H1 (cell line): ENCODE data around the gene SMO. TPM values are rescaled to one million over a fixed set of nuclear protein-coding genes. Genes with fewer than 3 reads are reported as not detected.

Source experiments
- CTCF ChIA-PET: fragments of 300-600 bp; sonication (Branson Sonifier 250); formaldehyde crosslinking; loops from one replicate; lab custom pipeline; 2021; ENCODE audit not compliant: partially characterized antibody; lab: Charles Lee
- POLR2A ChIA-PET: fragments of 300-600 bp; sonication (Branson Sonifier 250); formaldehyde crosslinking; loops from one replicate; lab custom pipeline; 2021; ENCODE audit warnings: inconsistent platforms; ENCODE audit not compliant: partially characterized antibody; lab: Charles Lee
- DNase-seq, 2 experiments: peaks; one replicate each; pipeline versions ENCODE4 v3.0.0 to v3.0.0-alpha.2; 2010 to 2022; ENCODE audit warnings: low spot score in 2 of 2, low read depth in 1 of 2, mixed read lengths in 1 of 2
- FAIRE-seq: peaks from 2 replicates; lab custom pipeline; 2011; peaks lifted over from hg19 to GRCh38; lab: Jason Lieb, UNC
- H2AFZ ChIP-seq: 2 replicates; pipeline ENCODE4 v1.8.1; 2012; ENCODE audit warnings: low read length, inconsistent platforms
- H2AK5ac ChIP-seq: 2 replicates; pipeline ENCODE4 v1.6.1; 2013; ENCODE audit warnings: low read depth, low read length
- H2BK120ac ChIP-seq: replicated peaks from 2 replicates; pipeline ENCODE3; 2013; ENCODE audit warnings: low read depth, low read length, inconsistent platforms
- H2BK12ac ChIP-seq: 2 replicates; pipeline ENCODE4 v1.6.1; 2013; ENCODE audit warnings: low read depth, low read length
- H2BK15ac ChIP-seq: 2 replicates; pipeline ENCODE4 v1.6.1; 2013; ENCODE audit warnings: low read length
- H2BK20ac ChIP-seq: 2 replicates; pipeline ENCODE4 v1.6.1; 2013; ENCODE audit warnings: low read length
- H2BK5ac ChIP-seq: 2 replicates; pipeline ENCODE4 v1.6.1; 2013; ENCODE audit warnings: low read depth, low read length
- H3K14ac ChIP-seq: 2 replicates; pipeline ENCODE4 v1.6.1; 2013; ENCODE audit warnings: inconsistent platforms; ENCODE audit not compliant: insufficient read length
- H3K18ac ChIP-seq: 2 replicates; pipeline ENCODE4 v1.6.1; 2013; ENCODE audit warnings: low read length; ENCODE audit errors: extremely low read depth
- H3K23ac ChIP-seq: 2 replicates; pipeline ENCODE4 v1.6.1; 2013; ENCODE audit warnings: inconsistent platforms; ENCODE audit not compliant: insufficient read length
- H3K23me2 ChIP-seq: 2 replicates; pipeline ENCODE4 v1.6.1; 2013; ENCODE audit warnings: low read depth, low read length
- H3K27ac ChIP-seq: 2 replicates; pipeline ENCODE4 v1.6.1; 2011; ENCODE audit warnings: low read depth, low read length, inconsistent platforms
- H3K27me3 ChIP-seq, 4 experiments: replicated peaks in 1 of 4; 1 replicate in 1 of 4; 2 replicates in 3 of 4; pipeline versions ENCODE4 v1.6.1 to v1.8.1; 2011 to 2013; ENCODE audit warnings: low read length in 3 of 4, mild to moderate bottlenecking in 3 of 4, inconsistent platforms in 2 of 4, mixed read lengths in 2 of 4, moderate library complexity in 1 of 4; ENCODE audit not compliant: control insufficient read depth in 3 of 4, insufficient read depth in 3 of 4; ENCODE audit errors: extremely low read depth in 1 of 4
- H3K36me3 ChIP-seq, 4 experiments: 2 replicates each; pipeline versions ENCODE4 v1.6.1 to v1.8.1; 2011 to 2013; ENCODE audit warnings: mild to moderate bottlenecking in 4 of 4, low read length in 3 of 4, moderate library complexity in 2 of 4, control low read depth in 1 of 4, inconsistent platforms in 1 of 4; ENCODE audit not compliant: insufficient read depth in 4 of 4, control insufficient read depth in 2 of 4
- H3K4ac ChIP-seq: replicated peaks from 2 replicates; pipeline ENCODE3; 2013; ENCODE audit warnings: low read length, low read depth, mixed read lengths, inconsistent platforms; ENCODE audit not compliant: insufficient read length
- H3K4me1 ChIP-seq, 4 experiments: replicated peaks in 1 of 4; 1 replicate in 1 of 4; 2 replicates in 3 of 4; pipeline versions ENCODE4 v1.6.1 to v1.8.1; 2011 to 2013; ENCODE audit warnings: low read length in 3 of 4, inconsistent platforms in 2 of 4, mixed read lengths in 1 of 4; ENCODE audit not compliant: insufficient read depth in 4 of 4, control insufficient read depth in 3 of 4
- H3K4me2 ChIP-seq, 2 experiments: 2 replicates each; pipeline versions ENCODE4 v1.6.1 to v1.8.1; 2011 to 2013; ENCODE audit warnings: low read depth in 2 of 2, low read length in 2 of 2, control low read depth in 1 of 2, inconsistent platforms in 1 of 2, mild to moderate bottlenecking in 1 of 2; ENCODE audit not compliant: insufficient read depth in 1 of 2
- H3K4me3 ChIP-seq, 4 experiments: fragments of 200-600, 300-600 bp in 1 of 4; sonication (generic), shearing (Covaris generic), sonication (Bioruptor Twin) in 1 of 4; 2 replicates each; pipeline versions ENCODE4 v1.5.1 to v1.8.1; 2011 to 2016; ENCODE audit warnings: low read length in 4 of 4, low read depth in 3 of 4, control low read depth in 2 of 4, inconsistent platforms in 2 of 4, mild to moderate bottlenecking in 2 of 4, mixed read lengths in 1 of 4, moderate library complexity in 1 of 4; ENCODE audit not compliant: insufficient read depth in 2 of 4; ENCODE audit errors: extremely low read depth in 1 of 4
- H3K56ac ChIP-seq: replicated peaks from 2 replicates; pipeline ENCODE3; 2013; ENCODE audit warnings: low read depth, mild to moderate bottlenecking, mixed read lengths, low read length, inconsistent platforms; ENCODE audit not compliant: insufficient read length
- H3K79me1 ChIP-seq: 2 replicates; pipeline ENCODE4 v1.6.1; 2013; ENCODE audit warnings: low read depth, low read length, control low read depth
- H3K79me2 ChIP-seq, 2 experiments: 2 replicates each; pipeline versions ENCODE4 v1.6.1 to v1.8.1; 2012 to 2013; ENCODE audit warnings: low read length in 2 of 2, mild to moderate bottlenecking in 2 of 2, inconsistent platforms in 1 of 2; ENCODE audit not compliant: insufficient read depth in 2 of 2, control insufficient read depth in 1 of 2
- H3K9ac ChIP-seq, 4 experiments: replicated peaks in 1 of 4; 1 replicate in 1 of 4; 2 replicates in 3 of 4; pipeline versions ENCODE4 v1.6.1 to v1.8.1; 2011 to 2013; ENCODE audit warnings: low read depth in 3 of 4, low read length in 3 of 4, control low read depth in 2 of 4, mild to moderate bottlenecking in 2 of 4, moderate library complexity in 2 of 4, inconsistent platforms in 1 of 4; ENCODE audit errors: extremely low read depth in 1 of 4
- H3K9me3 ChIP-seq, 2 experiments: 2 replicates each; pipeline versions ENCODE4 v1.6.1 to v1.8.1; 2012 to 2013; ENCODE audit warnings: mild to moderate bottlenecking in 2 of 2, moderate library complexity in 2 of 2, control low read depth in 1 of 2, inconsistent platforms in 1 of 2, low read depth in 1 of 2, low read length in 1 of 2, mixed read lengths in 1 of 2; ENCODE audit not compliant: insufficient read depth in 2 of 2
- H4K20me1 ChIP-seq, 2 experiments: replicated peaks in 1 of 2; 2 replicates each; pipeline versions ENCODE3 to v1.8.1; 2011 to 2013; ENCODE audit warnings: inconsistent platforms in 2 of 2, low read length in 2 of 2, mild to moderate bottlenecking in 1 of 2; ENCODE audit not compliant: insufficient read depth in 2 of 2, control insufficient read depth in 1 of 2
- H4K5ac ChIP-seq: 2 replicates; pipeline ENCODE4 v1.6.1; 2013; ENCODE audit warnings: low read length, low read depth, mixed read lengths, inconsistent platforms; ENCODE audit not compliant: insufficient read length
- H4K8ac ChIP-seq: 2 replicates; pipeline ENCODE4 v1.8.0; 2013; ENCODE audit warnings: mild to moderate bottlenecking, moderate library complexity, low read length, inconsistent platforms; ENCODE audit not compliant: insufficient read depth; ENCODE audit errors: extremely low read depth
- H4K91ac ChIP-seq: replicated peaks from 2 replicates; pipeline ENCODE3; 2013; ENCODE audit warnings: low read length, mixed read lengths, inconsistent platforms; ENCODE audit not compliant: insufficient read length
- BACH1 ChIP-seq: IDR thresholded peaks from 2 replicates; pipeline ENCODE4 v1.6.1; 2012; ENCODE audit warnings: low read length, improper control_type of control experiment
- CHD2 ChIP-seq: IDR thresholded peaks from 2 replicates; pipeline ENCODE4 v1.6.1; 2012; ENCODE audit warnings: low read length, improper control_type of control experiment
- JUND ChIP-seq: IDR thresholded peaks from 2 replicates; pipeline ENCODE4 v1.6.1; 2011; ENCODE audit warnings: mild to moderate bottlenecking, improper control_type of control experiment, low read length
- RAD21 ChIP-seq, 2 experiments: IDR thresholded peaks in 1 of 2; conservative IDR thresholded peaks in 1 of 2; 2 replicates each; pipeline ENCODE4 v1.6.1; 2011; ENCODE audit warnings: low read depth in 2 of 2, low read length in 2 of 2, improper control_type of control experiment in 1 of 2, inconsistent platforms in 1 of 2, mild to moderate bottlenecking in 1 of 2, moderate library complexity in 1 of 2
- SAP30 ChIP-seq: fragments of 300-600 bp; sonication (generic); IDR thresholded peaks from 2 replicates; pipeline ENCODE4 v1.7.1; 2012; ENCODE audit warnings: low read length, moderate library complexity, mild to moderate bottlenecking, inconsistent platforms; ENCODE audit not compliant: insufficient read depth, insufficient replicate concordance
- SP1 ChIP-seq: IDR thresholded peaks from 2 replicates; pipeline ENCODE4 v1.6.1; 2011; ENCODE audit warnings: low read depth, low read length
- WGBS, 2 experiments: shearing (Covaris generic) in 1 of 2; methylation state at CpG; one replicate each; pipeline versions ENCODE4 v1.1.6 to v1.1.7; 2013 to 2015; ENCODE audit warnings: low lambda C conversion rate in 2 of 2, mixed read lengths in 2 of 2, inconsistent platforms in 1 of 2, low coverage in 1 of 2, missing lambda C conversion rate in 1 of 2; ENCODE audit not compliant: insufficient replicate concordance in 2 of 2, insufficient coverage in 1 of 2, insufficient read length in 1 of 2; ENCODE audit errors: extremely low coverage in 1 of 2, missing lambda C conversion rate in 1 of 2; 5-methylcytosine and 5-hydroxymethylcytosine counted together
- polyA plus RNA-seq, 7 experiments: library from polyadenylated mRNA; depleted of rRNA in 3 of 7; stranded (reverse) in 5 of 7; unstranded in 2 of 7; fragments of >200 nt in 5 of 7; fragments of 200-250 nt in 2 of 7; gene quantifications; 1 replicate in 5 of 7; 2 replicates in 1 of 7; 4 replicates in 1 of 7; pipeline versions ENCODE4 v1.2.1 to v1.2.3, GENCODE V29; 2011 to 2013; ENCODE audit warnings: missing spikeins in 2 of 7, mixed read lengths in 2 of 7
- total RNA-seq: library from RNA; stranded (reverse); fragmentation: NEBNext Ultra II Directional; extraction: Animal tissue kit (Norgen Biotek cat#: 25700); gene quantifications from 2 replicates; pipeline ENCODE4 v1.2.1, GENCODE V29; 2021

SMO gene
- total and polyA plus RNA-seq, 2 of the 8 experiments (the other 6 are each of a cell fraction or from before 2014, with no cell fraction given) = 64.5 to 67.6 TPM

GRCh38 chr7:129199406-129199805, 11.0 kb downstream of the SMO start:
- Histone ChIP-seq H3K27ac (no peak overlapping the region), H3K9ac (no peak overlapping the region), H3K14ac (no peak overlapping the region), H2BK5ac (no peak overlapping the region), H3K23ac (no peak overlapping the region), H3K79me1 (peaks cover 9% of the 10 kb centered on the region; the same call in 1 of the 2 replicates), H3K4me2 (no peak overlapping the region), H4K8ac (no peak overlapping the region), H2BK20ac (no peak overlapping the region), H4K91ac (no peak overlapping the region), H3K18ac (no peak overlapping the region), H2BK15ac (no peak overlapping the region), H3K27me3 (no peaks in the 10 kb centered on the region), H2AK5ac (no peak overlapping the region), H2AFZ (no peak overlapping the region), H3K56ac (no peak overlapping the region), H4K5ac (no peak overlapping the region), H3K79me2 (peaks cover 0 to 64% of the 10 kb centered on the region in 2 experiments; a peak in 3 of 4 replicates), H3K4me3 (no peak overlapping the region), H2BK120ac (no peak overlapping the region), H3K4me1 (no peaks in the 10 kb centered on the region), H3K9me3 (no peaks in the 10 kb centered on the region), H4K20me1 (peaks cover 2% of the 10 kb centered on the region in 2 experiments), H2BK12ac (no peak overlapping the region), H3K4ac (no peak overlapping the region), H3K36me3 (peaks cover 0 to 4% (median 2%) of the 10 kb centered on the region in 4 experiments; a peak in 3 of 8 replicates), H3K23me2 (no peaks in the 10 kb centered on the region)
- TF ChIP-seq RAD21 (IDR thresholded peaks at IDR 0.05 in 1 of 2, conservative IDR thresholded peaks at IDR 0.05 in 1 of 2; ENCODE audit: low read depth in 2 of 2, low read length in 2 of 2) (no peak), JUND (no peak), BACH1 (no peak), CHD2 (no peak), SP1 (no peak), SAP30 (no peak)
- ChIA-PET CTCF (interaction anchor here (1.2 to 1.9 kb wide), 3 partner anchors 9 to 32 kb away, joined by 4 to 6 read pairs (median 5); no protein-coding TSS in a partner anchor), POLR2A (no interaction called here)
- WGBS, 2 experiments = 93% methylated on average over 4 of the region's 4 CpGs; no CpG with 5 or more reads in 1 of the 2 experiments
- no peak for DNase-seq
- no peak for FAIRE-seq
